DOHH2 (cell line): ENCODE results near the gene DUSP18.
"Not testable (repeated sequence)": the region's sequence is repeated elsewhere in the genome, so short reads cannot be mapped to it uniquely, and the experiment has no call there.

Experiments used
- H3F3A ChIP-seq: fragments of 200-600 bp; sonication (generic), shearing (Covaris generic); 2 replicates; pipeline ENCODE4 v1.6.0; 2016; ENCODE audit warnings: antibody characterized with exemption, mild to moderate bottlenecking; ENCODE audit not compliant: control insufficient read depth, insufficient read depth
- H3K27ac ChIP-seq: fragments of 200-600 bp; sonication (generic); 2 replicates; pipeline ENCODE4 v1.5.1; 2014; ENCODE audit warnings: low read depth, mild to moderate bottlenecking, low read length, moderate library complexity
- H3K27me3 ChIP-seq: fragments of 200-600 bp; sonication (generic); 2 replicates; pipeline ENCODE4 v1.6.1; 2014; ENCODE audit warnings: mild to moderate bottlenecking, low read length, mixed read lengths; ENCODE audit not compliant: control insufficient read depth
- H3K36me3 ChIP-seq: fragments of 200-600 bp; sonication (generic); 2 replicates; pipeline ENCODE4 v1.6.1; 2014; ENCODE audit warnings: mild to moderate bottlenecking, low read length, moderate library complexity, mixed read lengths; ENCODE audit not compliant: control insufficient read depth
- H3K4me1 ChIP-seq: fragments of 200-600 bp; sonication (generic); 2 replicates; pipeline ENCODE4 v1.6.1; 2014; ENCODE audit warnings: mild to moderate bottlenecking, low read length, mixed read lengths; ENCODE audit not compliant: control insufficient read depth
- H3K4me2 ChIP-seq: fragments of 200-600 bp; sonication (generic); 2 replicates; pipeline ENCODE4 v1.6.0; 2014; ENCODE audit warnings: mild to moderate bottlenecking, low read length, moderate library complexity
- H3K4me3 ChIP-seq: fragments of 200-600 bp; sonication (generic); 2 replicates; pipeline ENCODE4 v1.5.1; 2014; ENCODE audit warnings: mild to moderate bottlenecking, low read length, mixed read lengths
- H3K79me2 ChIP-seq: fragments of 200-600 bp; sonication (generic); 2 replicates; pipeline ENCODE4 v1.6.1; 2014; ENCODE audit warnings: mild to moderate bottlenecking, low read length, mixed read lengths; ENCODE audit not compliant: control insufficient read depth
- H3K9me2 ChIP-seq: fragments of 200-600 bp; sonication (generic); replicated peaks from 2 replicates; pipeline ENCODE4 v1.6.1; 2014; ENCODE audit warnings: mild to moderate bottlenecking, low read length, mixed read lengths; ENCODE audit not compliant: control insufficient read depth
- H3K9me3 ChIP-seq: fragments of 200-600 bp; sonication (generic); 2 replicates; pipeline ENCODE4 v1.6.1; 2014; ENCODE audit warnings: antibody characterized with exemption, low read length, mixed read lengths; ENCODE audit not compliant: control insufficient read depth, insufficient read depth
- H4K20me1 ChIP-seq: fragments of 200-600 bp; sonication (generic); 2 replicates; pipeline ENCODE4 v1.6.0; 2014; ENCODE audit warnings: low read depth, mild to moderate bottlenecking, antibody characterized with exemption, low read length, moderate library complexity; ENCODE audit not compliant: control insufficient read depth, insufficient read depth
- CTCF ChIP-seq: fragments of 200-600 bp; sonication (generic); IDR thresholded peaks from one replicate; pipeline ENCODE4 v1.5.1; 2014; ENCODE audit warnings: antibody characterized with exemption, mild to moderate bottlenecking, low read depth, low read length; ENCODE audit not compliant: poor library complexity, severe bottlenecking
- EZH2phosphoT487 ChIP-seq: fragments of 200-600 bp; sonication (generic); IDR thresholded peaks from 2 replicates; pipeline ENCODE4 v1.6.1; 2017; ENCODE audit warnings: borderline replicate concordance, mild to moderate bottlenecking, antibody characterized with exemption, low read length, moderate library complexity, mixed read lengths

Gene DUSP18

GRCh38 chr22:30628491-30628890 is 39.2 kb downstream of the DUSP18 start:
- no peaks in the 10 kb centered on the region for H3F3A ChIP-seq
- no peaks in the 10 kb centered on the region for H3K27me3 ChIP-seq
- no peaks in the 10 kb centered on the region for H4K20me1 ChIP-seq
- no peaks in the 10 kb centered on the region for H3K4me1 ChIP-seq
- H3K9me3 ChIP-seq = no peaks in the 10 kb centered on the region
- no peak overlapping the region for H3K4me3 ChIP-seq
- H3K36me3 ChIP-seq = no peaks in the 10 kb centered on the region
- no peaks in the 10 kb centered on the region for H3K9me2 ChIP-seq
- TF ChIP-seq EZH2phosphoT487 (no peak), CTCF (no peak)
- no peak overlapping the region for H3K27ac ChIP-seq
- H3K79me2 ChIP-seq = no peaks in the 10 kb centered on the region
- no peak overlapping the region for H3K4me2 ChIP-seq

GRCh38 chr22:30627471-30627870 is 40.2 kb downstream of the DUSP18 start:
- Histone ChIP-seq H3K36me3 (no peaks in the 10 kb centered on the region), H3F3A (no peaks in the 10 kb centered on the region), H3K9me2 (no peaks in the 10 kb centered on the region), H3K4me1 (no peaks in the 10 kb centered on the region), H3K4me2 (no peak overlapping the region), H3K27ac (no peak overlapping the region), H3K4me3 (no peak overlapping the region), H4K20me1 (no peaks in the 10 kb centered on the region), H3K27me3 (no peaks in the 10 kb centered on the region), H3K9me3 (no peaks in the 10 kb centered on the region), H3K79me2 (no peaks in the 10 kb centered on the region)
- TF ChIP-seq EZH2phosphoT487 = no peak
- no peak for TF ChIP-seq CTCF

- Histone ChIP-seq H3K9me3 (no peaks in the 10 kb centered on the region), H3F3A (no peaks in the 10 kb centered on the region), H3K79me2 (no peaks in the 10 kb centered on the region), H3K27ac (no peak overlapping the region), H3K9me2 (no peaks in the 10 kb centered on the region), H4K20me1 (no peaks in the 10 kb centered on the region), H3K4me1 (no peaks in the 10 kb centered on the region), H3K27me3 (no peaks in the 10 kb centered on the region), H3K4me3 (no peak overlapping the region), H3K4me2 (no peak overlapping the region), H3K36me3 (no peaks in the 10 kb centered on the region)
- TF ChIP-seq EZH2phosphoT487 (no peak), CTCF (no peak)
These were observed 41.3 kb downstream of the DUSP18 start for GRCh38 chr22:30626413-30626812.

GRCh38 chr22:30619909-30620308 is 47.8 kb downstream of the DUSP18 start:
- H3K36me3 ChIP-seq, H3K4me1 ChIP-seq, H3K4me2 ChIP-seq, H3K9me3 ChIP-seq, H3K9me2 ChIP-seq, H4K20me1 ChIP-seq, H3K79me2 ChIP-seq, H3K4me3 ChIP-seq, H3K27ac ChIP-seq, H3K27me3 ChIP-seq, H3F3A ChIP-seq: not testable (repeated sequence)
